NCI-H2227 (cell line): ENCODE measurements around the gene CXCL16.

ENCODE experiments used
- DNase-seq: peaks from one replicate; lab custom pipeline; 2025; ENCODE audit not compliant: unreplicated experiment; lab: John Stamatoyannopoulos, UW

CXCL16 gene

GRCh38 chr17:4753392-4753791 is 13.7 kb upstream of the CXCL16 start:
- DNase-seq: no peak

GRCh38 chr17:4751932-4752331 is 12.2 kb upstream of the CXCL16 start:
- no peak for DNase-seq

GRCh38 chr17:4750606-4751005 is 10.9 kb upstream of the CXCL16 start:
- no peak for DNase-seq

- DNase-seq: no peak
Observed at GRCh38 chr17:4748686-4749085, 9.0 kb upstream of the CXCL16 start.

- no peak for DNase-seq
Observed at GRCh38 chr17:4747847-4748246, 8.1 kb upstream of the CXCL16 start.

GRCh38 chr17:4744999-4745969 is 5.6 kb upstream of the CXCL16 start:
- peak; percentile 41 for DNase-seq

GRCh38 chr17:4743898-4744297 is 4.2 kb upstream of the CXCL16 start:
- DNase-seq: no peak

- no peak for DNase-seq
Observed at GRCh38 chr17:4743216-4743615, 3.5 kb upstream of the CXCL16 start.

DNA sequence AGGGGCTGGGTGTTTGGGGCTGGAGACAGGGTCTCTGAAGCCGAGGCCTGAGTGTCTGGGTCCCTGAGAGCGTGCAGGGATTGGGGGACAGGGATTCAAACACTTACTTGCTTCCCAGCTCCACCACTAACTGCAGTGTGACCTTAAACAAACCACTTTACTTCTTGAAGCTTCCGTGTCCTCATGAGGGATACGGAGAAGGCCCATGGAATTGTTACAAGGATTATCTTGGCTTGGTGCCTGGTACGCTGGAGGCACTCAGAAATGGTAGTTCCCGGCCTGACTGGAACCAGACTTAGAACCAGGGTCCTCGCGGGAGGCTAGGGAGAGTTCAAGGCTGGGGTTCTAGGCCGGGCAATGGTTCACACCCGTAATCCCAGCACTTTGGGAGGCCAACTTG is 2.9 kb upstream of the CXCL16 start:
- DNase-seq: no peak

GRCh38 chr17:4742133-4742532 is 2.4 kb upstream of the CXCL16 start:
- DNase-seq: no peak

DNA sequence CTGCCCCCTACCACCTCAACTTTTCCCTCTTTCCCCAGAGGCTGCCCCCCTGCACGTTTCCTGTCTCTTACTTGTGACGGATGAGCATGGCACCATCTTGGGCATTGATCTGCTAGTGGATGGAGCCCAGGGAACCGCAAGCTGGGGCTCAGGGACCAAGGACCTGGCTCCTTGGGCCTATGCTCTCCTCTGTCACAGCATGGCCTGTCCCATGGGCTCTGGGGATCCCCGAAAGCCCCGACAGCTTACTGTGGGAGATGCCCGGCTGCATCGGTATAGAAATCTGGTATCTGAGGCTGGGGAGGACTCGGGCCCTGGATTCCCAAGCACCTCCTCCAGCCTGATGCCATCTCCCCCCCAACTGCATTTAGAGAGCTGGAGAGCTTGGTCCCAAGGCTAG is 1.8 kb upstream of the CXCL16 start:
- no peak for DNase-seq

GRCh38 chr17:4740584-4740983 is 856 bp upstream of the CXCL16 start:
- DNase-seq: no peak

GRCh38 chr17:4740025-4740351 is 260 bp upstream of the CXCL16 start:
- DNase-seq: no peak

DNA sequence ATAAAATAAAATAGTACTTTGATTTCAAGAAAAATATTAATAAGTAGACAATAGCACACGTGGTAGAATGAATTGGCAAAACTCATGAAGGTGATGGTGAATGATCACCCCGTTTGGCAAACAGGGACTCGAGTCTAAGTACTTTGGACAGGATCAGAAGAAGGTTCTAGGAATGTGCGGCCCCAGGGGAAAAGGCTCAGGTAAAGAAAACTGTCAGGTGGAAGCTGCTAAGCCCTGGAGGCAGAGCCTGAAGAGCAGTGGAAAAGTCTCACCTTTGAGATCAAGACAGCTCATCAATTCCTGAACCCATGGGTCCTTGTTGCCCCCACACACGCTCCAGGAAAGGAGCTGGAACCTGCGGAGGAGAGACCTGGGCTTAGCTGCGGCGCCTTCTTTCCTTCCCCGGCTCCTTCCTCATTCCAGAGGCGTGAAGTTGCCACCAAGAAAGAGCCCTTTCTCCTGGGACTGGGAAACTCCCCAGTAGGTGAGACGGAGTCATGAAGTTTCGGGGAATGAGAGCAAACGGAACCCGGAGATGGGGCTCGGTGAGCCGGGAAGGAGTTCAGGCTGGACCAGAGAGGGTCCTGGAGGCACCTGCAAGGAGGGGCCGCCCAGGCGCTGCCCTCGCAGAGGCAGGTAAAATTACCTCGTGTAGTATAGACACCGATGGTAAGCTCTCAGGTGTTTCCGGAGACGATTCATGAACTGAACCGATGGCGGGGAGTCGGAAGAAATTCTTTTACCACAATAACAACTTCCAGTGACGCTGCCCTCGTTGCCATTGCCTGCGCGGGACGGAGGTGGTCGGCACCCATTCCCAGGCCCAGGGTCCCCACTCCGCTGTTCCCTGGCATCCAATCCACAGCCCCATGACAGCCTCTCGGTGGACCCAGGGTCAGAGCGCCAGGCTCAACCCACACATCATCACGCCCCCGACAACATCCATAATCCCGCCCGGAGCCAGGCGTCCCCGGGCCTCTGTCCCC is 1.3 kb downstream of the CXCL16 start:
- DNase-seq: no peak

DNA sequence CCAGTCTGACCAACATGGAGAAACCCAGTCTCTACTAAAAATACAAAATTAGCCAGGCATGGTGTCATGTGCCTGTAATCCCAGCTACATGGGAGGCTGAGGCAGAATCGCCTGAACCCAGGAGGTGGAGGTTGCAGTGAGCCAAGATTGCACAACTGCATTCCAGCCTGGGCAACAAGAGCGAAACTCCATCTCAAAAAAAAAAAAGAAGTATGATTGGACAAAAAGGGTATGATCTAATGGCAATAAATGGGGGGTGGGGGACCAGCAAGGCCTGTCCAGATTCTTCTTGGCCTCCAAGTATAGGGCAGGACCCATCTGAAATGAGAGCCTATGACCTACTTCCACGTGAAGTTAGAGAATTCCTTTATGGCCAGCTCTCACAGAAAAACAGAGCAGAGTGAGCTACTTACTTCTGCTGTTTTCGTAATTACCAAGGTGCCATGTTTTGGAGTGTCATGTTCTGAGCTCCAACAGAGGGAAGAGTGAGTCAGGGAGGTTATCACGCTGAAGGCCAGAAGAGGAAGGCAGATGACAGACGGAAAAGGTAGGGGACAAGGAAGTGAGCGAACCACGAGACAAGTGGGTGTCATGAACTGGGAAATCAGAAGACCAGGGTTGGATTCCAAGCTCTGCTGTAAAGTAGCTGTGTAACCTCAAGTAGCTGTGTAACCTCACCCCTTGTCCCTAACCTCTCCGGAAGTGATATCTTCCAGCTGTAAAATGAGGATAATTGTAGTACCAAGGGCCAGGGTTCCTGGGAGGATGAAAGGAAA is 3.7 kb downstream of the CXCL16 start:
- no peak for DNase-seq

GRCh38 chr17:4734857-4735475 is 4.8 kb downstream of the CXCL16 start:
- no peak for DNase-seq

GRCh38 chr17:4733073-4733531 is 6.6 kb downstream of the CXCL16 start:
- DNase-seq: no peak

DNA sequence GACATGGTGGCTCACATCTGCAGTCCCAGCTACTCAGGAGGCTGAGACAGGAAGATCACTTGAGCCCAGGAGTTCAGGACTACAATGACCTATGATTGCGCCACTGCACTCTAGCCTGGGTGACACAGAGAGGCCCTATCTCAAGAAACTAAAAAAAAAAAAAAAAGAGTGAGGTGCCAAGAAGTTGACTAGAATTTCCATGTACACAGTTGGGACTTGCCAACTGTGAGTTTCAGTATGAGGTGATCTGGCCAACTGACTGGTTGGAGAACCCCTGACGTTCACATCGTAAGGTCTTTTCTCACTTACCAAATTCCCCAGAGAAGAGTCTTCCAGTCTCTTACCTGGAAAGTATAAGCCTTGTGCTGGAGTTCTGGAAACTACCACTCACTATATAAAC is 11.6 kb downstream of the CXCL16 start:
- DNase-seq: no peak

DNA sequence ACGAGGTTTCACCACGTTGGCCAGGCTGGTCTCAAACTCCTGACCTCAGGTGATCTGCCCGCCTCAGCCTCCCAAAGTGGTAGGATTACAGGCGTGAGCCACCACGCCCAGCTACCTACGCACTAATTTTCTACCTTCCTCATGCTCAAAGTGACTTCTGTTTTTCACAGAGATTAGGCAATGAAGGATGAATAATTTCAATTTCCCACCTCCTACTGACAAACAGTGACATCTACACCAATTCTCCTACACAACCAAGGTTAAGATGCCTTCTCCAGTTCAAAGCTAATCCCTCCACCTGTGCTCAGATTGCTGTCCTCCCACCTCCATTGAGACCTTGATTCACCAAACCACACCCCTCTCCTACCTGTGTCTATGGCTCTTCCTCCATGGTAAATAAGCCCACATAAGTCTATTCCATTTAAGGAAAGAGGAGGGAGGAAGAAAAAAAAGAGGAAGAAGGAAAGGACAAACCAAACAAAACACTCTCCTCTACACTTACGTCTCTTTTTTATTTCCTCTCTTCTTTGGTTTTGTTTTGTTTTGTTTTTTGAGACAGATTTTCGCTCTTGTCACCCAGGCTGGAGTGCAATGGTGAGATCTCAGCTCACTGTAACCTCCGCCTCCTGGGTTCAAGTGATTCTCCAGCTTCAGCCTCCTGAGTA is 13.9 kb downstream of the CXCL16 start:
- no peak for DNase-seq

- no peak for DNase-seq
Observed at GRCh38 chr17:4724650-4725049, 15.1 kb downstream of the CXCL16 start.
